Testis (tissue), 2 donors: Measurements from ENCODE around the gene MYO1E.

Source experiments
- CTCF ChIP-seq, 3 experiments: fragments of 450-650 bp in 2 of 3; fragments of 200-600 bp in 1 of 3; sonication (generic) in 1 of 3; IDR thresholded peaks; one replicate each; pipeline ENCODE4 v1.5.1; 2016 to 2019; ENCODE audit warnings: antibody characterized with exemption in 3 of 3, mild to moderate bottlenecking in 2 of 3, moderate library complexity in 1 of 3
- POLR2A ChIP-seq: fragments of 450-650 bp; IDR thresholded peaks from one replicate; pipeline ENCODE4 v1.6.1; 2017; ENCODE audit warnings: antibody characterized with exemption, mild to moderate bottlenecking, moderate library complexity

- TF ChIP-seq CTCF (IDR thresholded peaks at IDR 0.05) (no peak), POLR2A (no peak)
These were observed 12.4 kb downstream of the MYO1E start for GRCh38 chr15:59360305-59360704.
